ENCODE data around the gene ZNHIT1. TPM values are rescaled to one million over a fixed set of nuclear protein-coding genes. Genes with fewer than 3 reads are reported as not detected.
"Not testable (repeated sequence)": the region's sequence is repeated elsewhere in the genome, so short reads cannot be mapped to it uniquely, and the experiment has no call there.

The ZNHIT1 gene
- polyA plus RNA-seq, 1 donor (not counting 4 experiments of a cell fraction or from before 2014, with no cell fraction given), result 46.4 TPM

- dilution Hi-C loops (cut with MboI; ENCODE audit: extremely low pct_ligation_motif_present, low sequenced_read_pairs), result no loop called here
- Histone ChIP-seq H3K4me2 (ENCODE audit: control insufficient read depth, extremely low read depth, insufficient read depth, low read depth, low read length) (no peak overlapping the region), H3K27ac (ENCODE audit: control insufficient read depth, insufficient read depth, low read length) (no peak overlapping the region), H4K20me1 (ENCODE audit: control insufficient read depth, extremely low read depth, insufficient read depth, low read length) (no peaks in the 10 kb centered on the region), H3K4me1 (ENCODE audit: control insufficient read depth, extremely low read depth, insufficient read depth, low read length) (no peaks in the 10 kb centered on the region), H3K9me1 (ENCODE audit: control insufficient read depth, extremely low read depth, insufficient read depth, low read length) (no peaks in the 10 kb centered on the region), H3K79me2 (ENCODE audit: control insufficient read depth, insufficient read depth, low read length) (no peaks in the 10 kb centered on the region), H3K4me3 (ENCODE audit: control insufficient read depth in 2 of 3, extremely low read depth in 1 of 3, insufficient read depth in 2 of 3, low read depth in 1 of 3, low read length in 3 of 3) (no peak overlapping the region), H3K27me3 (ENCODE audit: control insufficient read depth, extremely low read depth, insufficient read depth, low read length) (peaks cover 26% of the 10 kb centered on the region), H3K9ac (ENCODE audit: control insufficient read depth, extremely low read depth, insufficient read depth, low read length) (no peak overlapping the region), H3K9me3 (ENCODE audit: control insufficient read depth, low read depth, low read length) (no peaks in the 10 kb centered on the region), H3K36me3 (ENCODE audit: control insufficient read depth in 2 of 2, extremely low read depth in 1 of 2, insufficient read depth in 2 of 2, low read length in 2 of 2) (no peaks in the 10 kb centered on the region), H2AFZ (ENCODE audit: control insufficient read depth, low read length) (no peak overlapping the region)
- FAIRE-seq (no peak), DNase-seq (ENCODE audit: low read depth, low spot score) (no peak)
- no peak for TF ChIP-seq EZH2 (IDR thresholded peaks at IDR 0.05; ENCODE audit: low read length)
- no peak for TF ChIP-seq CTCF (optimal IDR thresholded peaks at IDR 0.05 in 1 of 3, IDR thresholded peaks at IDR 0.05 in 1 of 3, conservative IDR thresholded peaks at IDR 0.05 in 1 of 3; ENCODE audit: extremely low read depth in 1 of 3, insufficient read depth in 2 of 3, low read length in 3 of 3)
Observed at GRCh38 chr7:101197991-101198390, 20.0 kb upstream of the ZNHIT1 start.

GRCh38 chr7:101198476-101198875, 19.5 kb upstream of the ZNHIT1 start:
- no peak overlapping the region for H3K4me2 ChIP-seq (ENCODE audit: control insufficient read depth, extremely low read depth, insufficient read depth, low read depth, low read length)
- H2AFZ ChIP-seq (ENCODE audit: control insufficient read depth, low read length), result no peak overlapping the region
- TF ChIP-seq CTCF (optimal IDR thresholded peaks at IDR 0.05 in 1 of 3, IDR thresholded peaks at IDR 0.05 in 1 of 3, conservative IDR thresholded peaks at IDR 0.05 in 1 of 3; ENCODE audit: extremely low read depth in 1 of 3, insufficient read depth in 2 of 3, low read length in 3 of 3) (no peak), EZH2 (IDR thresholded peaks at IDR 0.05; ENCODE audit: low read length) (no peak)
- no peaks in the 10 kb centered on the region for H4K20me1 ChIP-seq (ENCODE audit: control insufficient read depth, extremely low read depth, insufficient read depth, low read length)
- dilution Hi-C loops (cut with MboI; ENCODE audit: extremely low pct_ligation_motif_present, low sequenced_read_pairs), result no loop called here
- H3K4me3 ChIP-seq (ENCODE audit: control insufficient read depth in 2 of 3, extremely low read depth in 1 of 3, insufficient read depth in 2 of 3, low read depth in 1 of 3, low read length in 3 of 3), result no peak overlapping the region
- no peaks in the 10 kb centered on the region for H3K4me1 ChIP-seq (ENCODE audit: control insufficient read depth, extremely low read depth, insufficient read depth, low read length)
- no peaks in the 10 kb centered on the region for H3K9me3 ChIP-seq (ENCODE audit: control insufficient read depth, low read depth, low read length)
- no peaks in the 10 kb centered on the region for H3K36me3 ChIP-seq (ENCODE audit: control insufficient read depth in 2 of 2, extremely low read depth in 1 of 2, insufficient read depth in 2 of 2, low read length in 2 of 2)
- no peaks in the 10 kb centered on the region for H3K79me2 ChIP-seq (ENCODE audit: control insufficient read depth, insufficient read depth, low read length)
- H3K27ac ChIP-seq (ENCODE audit: control insufficient read depth, insufficient read depth, low read length), result no peak overlapping the region
- no peak for DNase-seq (ENCODE audit: low read depth, low spot score)
- H3K9me1 ChIP-seq (ENCODE audit: control insufficient read depth, extremely low read depth, insufficient read depth, low read length), result no peaks in the 10 kb centered on the region
- FAIRE-seq, result no peak
- no peak overlapping the region for H3K9ac ChIP-seq (ENCODE audit: control insufficient read depth, extremely low read depth, insufficient read depth, low read length)
- peaks cover 30% of the 10 kb centered on the region for H3K27me3 ChIP-seq (ENCODE audit: control insufficient read depth, extremely low read depth, insufficient read depth, low read length)

- H2AFZ ChIP-seq (ENCODE audit: control insufficient read depth, low read length); H3K27ac ChIP-seq (ENCODE audit: control insufficient read depth, insufficient read depth, low read length); H3K9me3 ChIP-seq (ENCODE audit: control insufficient read depth, low read depth, low read length); DNase-seq (ENCODE audit: low read depth, low spot score); H4K20me1 ChIP-seq (ENCODE audit: control insufficient read depth, extremely low read depth, insufficient read depth, low read length); H3K4me1 ChIP-seq (ENCODE audit: control insufficient read depth, extremely low read depth, insufficient read depth, low read length); H3K4me3 ChIP-seq (ENCODE audit: control insufficient read depth in 2 of 3, extremely low read depth in 1 of 3, insufficient read depth in 2 of 3, low read depth in 1 of 3, low read length in 3 of 3); H3K4me2 ChIP-seq (ENCODE audit: control insufficient read depth, extremely low read depth, insufficient read depth, low read depth, low read length); dilution Hi-C loops (cut with MboI; ENCODE audit: extremely low pct_ligation_motif_present, low sequenced_read_pairs); H3K36me3 ChIP-seq (ENCODE audit: control insufficient read depth in 2 of 2, extremely low read depth in 1 of 2, insufficient read depth in 2 of 2, low read length in 2 of 2); H3K79me2 ChIP-seq (ENCODE audit: control insufficient read depth, insufficient read depth, low read length); H3K9ac ChIP-seq (ENCODE audit: control insufficient read depth, extremely low read depth, insufficient read depth, low read length); FAIRE-seq; H3K9me1 ChIP-seq (ENCODE audit: control insufficient read depth, extremely low read depth, insufficient read depth, low read length): not testable (repeated sequence)
- peaks cover 31% of the 10 kb centered on the region for H3K27me3 ChIP-seq (ENCODE audit: control insufficient read depth, extremely low read depth, insufficient read depth, low read length)
Observed at GRCh38 chr7:101199522-101199921, 18.4 kb upstream of the ZNHIT1 start.
